ENCODE data around the gene DDX27.

The DDX27 gene

DNA sequence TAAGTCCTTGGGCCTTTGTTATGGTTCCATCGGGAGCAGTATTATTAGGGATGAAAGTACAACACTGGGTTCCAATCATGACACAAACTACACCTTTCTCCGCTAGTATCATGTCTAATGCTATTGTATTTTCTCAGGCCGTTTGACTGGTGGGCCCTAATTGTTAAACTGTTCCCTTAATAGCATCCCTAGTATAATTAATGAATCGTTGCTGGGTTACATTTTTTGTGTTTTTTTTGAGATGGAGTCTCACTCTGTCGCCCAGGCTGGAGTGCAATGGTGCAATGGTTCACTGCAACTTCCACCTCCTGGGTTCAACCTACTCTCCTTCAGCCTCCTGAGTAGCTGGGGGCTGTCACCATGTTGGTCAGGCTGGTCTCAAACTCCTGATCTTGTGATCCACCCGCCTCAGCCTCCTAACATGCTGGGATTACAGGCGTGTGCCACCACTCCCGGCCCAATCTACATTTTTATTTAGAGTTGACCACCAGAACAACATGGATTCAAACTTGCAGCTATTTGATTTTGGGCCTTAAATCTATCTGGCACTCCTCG is 62.8 kb downstream of the DDX27 start:
- no peak for TF ChIP-seq FOXM1 (IDR thresholded peaks at IDR 0.05; ENCODE audit: borderline replicate concordance, low read depth)
- TF ChIP-seq USF1 (IDR thresholded peaks at IDR 0.05): no peak
- TF ChIP-seq YY1 (IDR thresholded peaks at IDR 0.05; ENCODE audit: low read depth): no peak
- no peak for TF ChIP-seq CREB1 (IDR thresholded peaks at IDR 0.05; ENCODE audit: low read depth)
- no peak for TF ChIP-seq REST (IDR thresholded peaks at IDR 0.05; ENCODE audit: low read depth)
- TF ChIP-seq ZBTB7A (IDR thresholded peaks at IDR 0.05; ENCODE audit: low read depth): no peak
- TF ChIP-seq EGR1 (IDR thresholded peaks at IDR 0.05): no peak
- no peak for TF ChIP-seq TEAD4 (IDR thresholded peaks at IDR 0.05)
- TF ChIP-seq MAX (IDR thresholded peaks at IDR 0.05): no peak
- TF ChIP-seq TAF1 (IDR thresholded peaks at IDR 0.05; ENCODE audit: low read depth): no peak

GRCh38 chr20:49282584-49283171 is 63.5 kb downstream of the DDX27 start:
- TF ChIP-seq MAX (IDR thresholded peaks at IDR 0.05): no peak
- TF ChIP-seq YY1 (IDR thresholded peaks at IDR 0.05; ENCODE audit: low read depth): no peak
- no peak for TF ChIP-seq EGR1 (IDR thresholded peaks at IDR 0.05)
- no peak for TF ChIP-seq TCF12 (IDR thresholded peaks at IDR 0.05; ENCODE audit: low read depth)
- no peak for TF ChIP-seq REST (IDR thresholded peaks at IDR 0.05; ENCODE audit: low read depth)
- TF ChIP-seq ZBTB7A (IDR thresholded peaks at IDR 0.05; ENCODE audit: low read depth): no peak
- no peak for TF ChIP-seq USF1 (IDR thresholded peaks at IDR 0.05)
- TF ChIP-seq RAD21 (IDR thresholded peaks at IDR 0.05; ENCODE audit: low read depth): no peak
- no peak for TF ChIP-seq FOXM1 (IDR thresholded peaks at IDR 0.05; ENCODE audit: borderline replicate concordance, low read depth)
- TF ChIP-seq EP300 (IDR thresholded peaks at IDR 0.05; ENCODE audit: borderline replicate concordance): no peak
- no peak for TF ChIP-seq NFIC (IDR thresholded peaks at IDR 0.05)
- no peak for TF ChIP-seq TEAD4 (IDR thresholded peaks at IDR 0.05)

GRCh38 chr20:49283176-49283702 is 64.0 kb downstream of the DDX27 start:
- TF ChIP-seq YY1 (IDR thresholded peaks at IDR 0.05; ENCODE audit: low read depth) (no peak), EP300 (IDR thresholded peaks at IDR 0.05; ENCODE audit: borderline replicate concordance) (no peak), MAX (IDR thresholded peaks at IDR 0.05) (no peak), TCF12 (IDR thresholded peaks at IDR 0.05; ENCODE audit: low read depth) (no peak), RAD21 (IDR thresholded peaks at IDR 0.05; ENCODE audit: low read depth) (no peak), USF1 (IDR thresholded peaks at IDR 0.05) (no peak), TAF1 (IDR thresholded peaks at IDR 0.05; ENCODE audit: low read depth) (no peak), CEBPB (IDR thresholded peaks at IDR 0.05) (no peak)

DNA sequence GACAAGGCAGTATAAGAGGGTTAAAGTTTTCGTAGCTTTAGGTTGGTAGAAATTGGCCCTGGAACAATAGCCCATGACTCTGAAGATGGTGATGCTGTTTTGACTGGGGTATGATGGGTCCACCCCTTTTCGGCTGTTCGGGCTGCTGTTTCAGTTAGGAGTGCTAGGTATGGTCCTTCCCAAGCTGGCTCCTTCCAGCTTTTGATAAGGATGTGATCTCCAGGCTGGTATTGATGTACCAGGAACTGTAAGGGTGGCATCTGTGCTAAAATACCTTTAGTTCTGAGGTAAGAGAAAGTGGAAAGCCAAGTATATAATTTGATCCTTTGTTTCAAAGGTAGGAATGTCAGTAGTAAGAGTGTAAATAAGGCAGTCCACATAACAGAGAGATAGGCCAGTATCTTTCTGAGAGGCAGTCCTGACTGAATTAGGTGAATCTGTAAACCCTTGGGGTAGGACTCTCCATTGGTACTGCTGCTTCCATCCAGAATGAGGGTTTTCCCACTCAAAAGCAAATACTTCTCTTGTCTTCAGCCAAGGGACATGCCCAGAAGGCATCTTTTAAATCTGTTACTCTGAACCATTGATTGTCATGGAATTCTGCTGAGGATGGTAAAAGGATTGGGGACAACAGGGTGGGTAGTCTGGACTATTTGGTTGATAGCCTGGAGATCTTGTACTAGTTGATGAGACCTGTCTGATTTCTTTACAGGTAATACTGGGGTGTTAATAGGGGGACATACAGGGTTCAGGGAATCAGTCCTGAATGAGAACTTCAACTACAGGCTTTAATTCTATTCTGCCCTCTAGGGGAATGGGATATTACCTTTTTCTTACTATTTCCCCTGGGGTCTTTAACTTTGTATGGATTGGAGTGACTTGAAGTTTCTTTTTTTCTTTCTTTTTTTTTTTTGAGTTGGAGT is 64.7 kb downstream of the DDX27 start:
- TF ChIP-seq NFIC (IDR thresholded peaks at IDR 0.05) (no peak), TEAD4 (IDR thresholded peaks at IDR 0.05) (no peak), USF1 (IDR thresholded peaks at IDR 0.05) (no peak), TAF1 (IDR thresholded peaks at IDR 0.05; ENCODE audit: low read depth) (no peak), YY1 (IDR thresholded peaks at IDR 0.05; ENCODE audit: low read depth) (no peak), TCF12 (IDR thresholded peaks at IDR 0.05; ENCODE audit: low read depth) (no peak), MAX (IDR thresholded peaks at IDR 0.05) (no peak), FOXM1 (IDR thresholded peaks at IDR 0.05; ENCODE audit: borderline replicate concordance, low read depth) (no peak), CREB1 (IDR thresholded peaks at IDR 0.05; ENCODE audit: low read depth) (no peak)
